NCI-H345 (cell line): Measurements from ENCODE around the gene PMVK.

ENCODE experiments used
- DNase-seq: peaks from one replicate; lab custom pipeline; 2025; lab: John Stamatoyannopoulos, UW

Gene PMVK

GRCh38 chr1:154945962-154946850, 9.7 kb upstream of the PMVK start:
- DNase-seq, result no peak

GRCh38 chr1:154945160-154945961, 8.8 kb upstream of the PMVK start:
- DNase-seq, result no peak

GRCh38 chr1:154944401-154945159, 8.1 kb upstream of the PMVK start:
- DNase-seq, result no peak

- DNase-seq, result peak; percentile 55
These were observed 7.3 kb upstream of the PMVK start for GRCh38 chr1:154943649-154944400.

GRCh38 chr1:154941333-154942013, 5.0 kb upstream of the PMVK start:
- DNase-seq, result no peak

- DNase-seq, result no peak
These were observed 4.2 kb upstream of the PMVK start for GRCh38 chr1:154940651-154941194.

GRCh38 chr1:154940213-154940560, 3.7 kb upstream of the PMVK start:
- DNase-seq, result no peak

GRCh38 chr1:154938604-154939399, 2.3 kb upstream of the PMVK start:
- no peak for DNase-seq

- DNase-seq, result no peak
These were observed 1.5 kb upstream of the PMVK start for GRCh38 chr1:154937988-154938386.

GRCh38 chr1:154937085-154937987, 817 bp upstream of the PMVK start:
- peak; percentile 99 for DNase-seq

- no peak for DNase-seq
These were observed 567 bp downstream of the PMVK start for GRCh38 chr1:154935749-154936554.

GRCh38 chr1:154934358-154934948, 2.1 kb downstream of the PMVK start:
- DNase-seq, result no peak

GRCh38 chr1:154931940-154932487, 4.5 kb downstream of the PMVK start:
- DNase-seq, result no peak

- DNase-seq, result no peak
These were observed 10.3 kb downstream of the PMVK start for GRCh38 chr1:154926201-154926600.

GRCh38 chr1:154925335-154926170, 11.0 kb downstream of the PMVK start:
- DNase-seq, result no peak

GRCh38 chr1:154923695-154924094, 12.8 kb downstream of the PMVK start:
- DNase-seq, result no peak
